ENCODE measurements around the gene MFAP3L. TPM values are rescaled to one million over a fixed set of nuclear protein-coding genes. Genes with fewer than 3 reads are reported as not detected.

Gene MFAP3L
- total and polyA plus RNA-seq, 8 donors = 0.76 to 4.1 (median 2.1) TPM

DNA sequence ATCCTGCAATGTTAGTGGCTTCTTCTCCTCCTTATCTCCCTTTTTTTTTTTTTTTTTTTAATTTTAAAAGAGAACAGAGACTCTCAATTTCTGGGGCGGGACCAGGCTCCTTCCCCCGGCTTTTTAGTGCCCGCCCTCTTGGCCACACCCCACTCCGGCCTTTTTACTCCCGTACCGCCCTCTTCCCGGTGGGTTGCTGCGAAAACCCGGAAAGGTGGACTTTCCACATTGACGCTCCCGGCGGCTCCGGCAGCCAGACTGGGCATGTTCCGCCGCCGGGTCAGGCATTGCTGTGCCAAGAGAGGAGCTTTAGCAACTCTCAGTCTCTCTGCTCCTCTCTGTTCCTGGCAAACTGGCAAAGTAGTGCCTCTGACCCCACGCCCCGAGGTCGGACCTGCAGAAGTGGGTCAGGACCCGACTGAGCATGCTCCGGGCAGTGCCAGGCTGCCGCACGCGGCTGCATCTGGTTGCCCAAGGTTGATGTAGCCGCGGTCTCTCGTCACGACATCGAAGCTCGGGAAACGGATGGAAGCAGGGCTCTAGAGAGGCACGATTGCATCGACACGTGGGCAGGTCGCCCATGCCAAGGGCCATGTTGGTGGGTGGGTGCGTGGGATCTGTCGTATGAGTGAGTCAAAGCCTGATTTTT is 1.1 kb upstream of the MFAP3L start:
- intact Hi-C loops (cut with DNase I) = no loop called here
- DNase-seq (peak; percentile 90 to 95 (median 94)), FAIRE-seq (peak; percentile 69), ATAC-seq (peak; percentile 93 to 97 (median 94))
- Histone ChIP-seq H3K27me3 (no peaks in the 10 kb centered on the region), H3K27ac (peak overlapping the region in 3 of 4 donors; percentile 30 to 85 (median 81)), H3K4me1 (no peaks in the 10 kb centered on the region), H3K9me3 (no peaks in the 10 kb centered on the region), H3K4me3 (peak overlapping the region; percentile 68 to 92 (median 84)), H3K36me3 (no peaks in the 10 kb centered on the region)
- TF ChIP-seq CTCF (IDR thresholded peaks at IDR 0.05) = no peak
- WGBS, 2 donors = 5% methylated on average over 37 of the region's 37 CpGs

- H3K27ac ChIP-seq = no peak overlapping the region
- no peaks in the 10 kb centered on the region for H3K27me3 ChIP-seq
- DNase-seq (peak in 5 of 6 donors; percentile 9 to 77 (median 23)), FAIRE-seq (no peak), ATAC-seq (no peak)
- 3 to 7% methylated on average over 35 to 74 of the region's 74 CpGs for WGBS, 2 donors
- intact Hi-C loops (cut with DNase I) = no loop called here
- no peak for TF ChIP-seq CTCF (IDR thresholded peaks at IDR 0.05)
- no peaks in the 10 kb centered on the region for H3K9me3 ChIP-seq
- H3K36me3 ChIP-seq = no peaks in the 10 kb centered on the region
- no peaks in the 10 kb centered on the region for H3K4me1 ChIP-seq
- H3K4me3 ChIP-seq = peak overlapping the region; percentile 49 to 92 (median 75)
Observed at GRCh38 chr4:170025523-170026252, 507 bp downstream of the MFAP3L start.

- DNase-seq (no peak), ATAC-seq (no peak), FAIRE-seq (no peak)
- no peaks in the 10 kb centered on the region for H3K9me3 ChIP-seq
- H3K36me3 ChIP-seq = no peaks in the 10 kb centered on the region
- no peak for TF ChIP-seq CTCF (IDR thresholded peaks at IDR 0.05)
- H3K27me3 ChIP-seq = no peaks in the 10 kb centered on the region
- H3K27ac ChIP-seq = no peak overlapping the region
- 83 to 85% methylated on average over 2 of the region's 2 CpGs for WGBS, 2 donors
- intact Hi-C loops (cut with DNase I) = no loop called here
- no peaks in the 10 kb centered on the region for H3K4me1 ChIP-seq
- H3K4me3 ChIP-seq = no peak overlapping the region
Observed at GRCh38 chr4:170022211-170022610, 4.0 kb downstream of the MFAP3L start.

- Histone ChIP-seq H3K4me1 (no peaks in the 10 kb centered on the region), H3K27me3 (no peaks in the 10 kb centered on the region), H3K27ac (no peak overlapping the region), H3K9me3 (no peaks in the 10 kb centered on the region), H3K4me3 (no peak overlapping the region), H3K36me3 (no peaks in the 10 kb centered on the region)
- no peak for DNase-seq
- FAIRE-seq = no peak
- intact Hi-C loops (cut with DNase I) = no loop called here
- no peak for TF ChIP-seq CTCF (IDR thresholded peaks at IDR 0.05)
- 74 to 81% methylated on average over 3 of the region's 3 CpGs for WGBS, 2 donors
- no peak for ATAC-seq
Observed at GRCh38 chr4:170017252-170017651, 8.9 kb downstream of the MFAP3L start.

GRCh38 chr4:170015285-170015684 is 10.9 kb downstream of the MFAP3L start:
- H3K9me3 ChIP-seq = no peaks in the 10 kb centered on the region
- H3K36me3 ChIP-seq = no peaks in the 10 kb centered on the region
- WGBS, 2 donors = 91 to 93% methylated on average over 4 of the region's 4 CpGs
- DNase-seq (no peak), ATAC-seq (no peak), FAIRE-seq (no peak)
- TF ChIP-seq CTCF (IDR thresholded peaks at IDR 0.05) = no peak
- no peaks in the 10 kb centered on the region for H3K27me3 ChIP-seq
- no peaks in the 10 kb centered on the region for H3K4me1 ChIP-seq
- H3K27ac ChIP-seq = no peak overlapping the region
- intact Hi-C loops (cut with DNase I) = no loop called here
- H3K4me3 ChIP-seq = no peak overlapping the region
